GDM1 (cell line): ENCODE data around the gene IQCM.

Experiments
- DNase-seq: peaks from one replicate; lab custom pipeline; 2025; lab: John Stamatoyannopoulos, UW

Gene IQCM

GRCh38 chr4:149768477-149768876 is 47.2 kb downstream of the IQCM start:
- no peak for DNase-seq

GRCh38 chr4:149766135-149766534 is 49.5 kb downstream of the IQCM start:
- DNase-seq, result no peak

- DNase-seq, result no peak
These were observed 50.0 kb downstream of the IQCM start for GRCh38 chr4:149765630-149766029.

GRCh38 chr4:149755969-149756368 is 59.7 kb downstream of the IQCM start:
- DNase-seq, result no peak

GRCh38 chr4:149754526-149754925 is 61.1 kb downstream of the IQCM start:
- no peak for DNase-seq

- no peak for DNase-seq
These were observed 62.9 kb downstream of the IQCM start for GRCh38 chr4:149752729-149753128.

- DNase-seq, result no peak
These were observed 64.5 kb downstream of the IQCM start for GRCh38 chr4:149751174-149751573.

GRCh38 chr4:149749784-149750183 is 65.9 kb downstream of the IQCM start:
- DNase-seq, result no peak

- DNase-seq, result no peak
These were observed 68.0 kb downstream of the IQCM start for GRCh38 chr4:149747646-149748045.

- no peak for DNase-seq
These were observed 69.4 kb downstream of the IQCM start for GRCh38 chr4:149746276-149746675.

GRCh38 chr4:149741186-149741831 is 74.3 kb downstream of the IQCM start:
- DNase-seq, result no peak

GRCh38 chr4:149738156-149738555 is 77.5 kb downstream of the IQCM start:
- DNase-seq, result no peak

GRCh38 chr4:149735796-149736195 is 79.8 kb downstream of the IQCM start:
- DNase-seq, result no peak

GRCh38 chr4:149728444-149728843 is 87.2 kb downstream of the IQCM start:
- no peak for DNase-seq

GRCh38 chr4:149727663-149728062 is 88.0 kb downstream of the IQCM start:
- no peak for DNase-seq

GRCh38 chr4:149723065-149723464 is 92.6 kb downstream of the IQCM start:
- no peak for DNase-seq

- DNase-seq, result no peak
These were observed 95.8 kb downstream of the IQCM start for GRCh38 chr4:149719806-149720205.

- DNase-seq, result no peak
These were observed 96.3 kb downstream of the IQCM start for GRCh38 chr4:149719357-149719756.

- DNase-seq, result no peak
These were observed 97.1 kb downstream of the IQCM start for GRCh38 chr4:149718500-149718899.

- DNase-seq, result no peak
These were observed 98.9 kb downstream of the IQCM start for GRCh38 chr4:149716728-149717127.

GRCh38 chr4:149715822-149716585 is 99.6 kb downstream of the IQCM start:
- no peak for DNase-seq

- no peak for DNase-seq
These were observed 102.6 kb downstream of the IQCM start for GRCh38 chr4:149713031-149713430.

GRCh38 chr4:149711593-149712365 is 103.9 kb downstream of the IQCM start:
- no peak for DNase-seq
